ENCODE measurements around the gene CIRBP. TPM values are rescaled to one million over a fixed set of nuclear protein-coding genes. Genes with fewer than 3 reads are reported as not detected.

CIRBP gene
- total RNA-seq, 2 donors from 2014 or later, result 282 to 301 TPM

DNA sequence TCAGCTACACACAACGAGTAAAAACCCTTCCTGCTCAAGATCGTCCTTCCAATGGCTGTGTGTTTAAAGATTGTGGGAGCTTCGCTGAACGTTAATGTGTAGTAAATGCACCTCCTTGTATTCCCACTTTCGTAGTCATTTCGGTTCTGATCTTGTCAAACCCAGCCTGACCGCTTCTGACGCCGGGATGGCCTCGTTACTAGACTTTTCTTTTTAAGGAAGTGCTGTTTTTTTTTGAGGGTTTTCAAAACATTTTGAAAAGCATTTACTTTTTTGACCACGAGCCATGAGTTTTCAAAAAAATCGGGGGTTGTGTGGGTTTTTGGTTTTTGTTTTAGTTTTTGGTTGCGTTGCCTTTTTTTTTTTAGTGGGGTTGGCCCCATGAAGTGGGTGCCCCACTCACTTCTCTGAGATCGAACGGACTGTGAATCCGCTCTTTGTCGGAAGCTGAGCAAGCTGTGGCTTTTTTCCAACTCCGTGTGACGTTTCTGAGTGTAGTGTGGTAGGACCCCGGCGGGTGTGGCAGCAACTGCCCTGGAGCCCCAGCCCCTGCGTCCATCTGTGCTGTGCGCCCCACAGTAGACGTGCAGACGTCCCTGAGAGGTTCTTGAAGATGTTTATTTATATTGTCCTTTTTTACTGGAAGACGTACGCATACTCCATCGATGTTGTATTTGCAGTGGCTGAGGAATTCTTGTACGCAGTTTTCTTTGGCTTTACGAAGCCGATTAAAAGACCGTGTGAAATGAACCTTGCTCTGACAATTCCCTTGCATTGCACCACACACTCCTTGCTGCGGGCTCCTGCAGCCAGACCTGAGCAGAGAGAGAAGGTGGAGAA, 3.5 kb downstream of the CIRBP start:
- Histone ChIP-seq H3K4me3 (ENCODE audit: low read length) (no peak overlapping the region), H3K36me3 (ENCODE audit: control insufficient read depth, insufficient read depth, low read length) (peaks cover 49% of the 10 kb centered on the region), H3K9me3 (ENCODE audit: control insufficient read depth, low read length) (no peaks in the 10 kb centered on the region), H3K27ac (ENCODE audit: low read depth, low read length) (no peak overlapping the region), H3K9ac (ENCODE audit: extremely low read depth, low read length, poor library complexity, severe bottlenecking) (no peak overlapping the region), H3K4me1 (ENCODE audit: control insufficient read depth, insufficient read depth, low read length) (peaks cover 13% of the 10 kb centered on the region), H3K27me3 (ENCODE audit: control insufficient read depth, insufficient read depth, low read length, poor library complexity, severe bottlenecking) (peaks cover 3% of the 10 kb centered on the region)
- no peaks in the 10 kb centered on the region for H3K9me3 Mint-ChIP-seq
- 94 to 95% methylated on average over 23 to 33 of the region's 33 CpGs for WGBS, 2 experiments (ENCODE audit: insufficient coverage in 1 of 2, insufficient read length in 1 of 2)
- TF ChIP-seq, protein P1, sequence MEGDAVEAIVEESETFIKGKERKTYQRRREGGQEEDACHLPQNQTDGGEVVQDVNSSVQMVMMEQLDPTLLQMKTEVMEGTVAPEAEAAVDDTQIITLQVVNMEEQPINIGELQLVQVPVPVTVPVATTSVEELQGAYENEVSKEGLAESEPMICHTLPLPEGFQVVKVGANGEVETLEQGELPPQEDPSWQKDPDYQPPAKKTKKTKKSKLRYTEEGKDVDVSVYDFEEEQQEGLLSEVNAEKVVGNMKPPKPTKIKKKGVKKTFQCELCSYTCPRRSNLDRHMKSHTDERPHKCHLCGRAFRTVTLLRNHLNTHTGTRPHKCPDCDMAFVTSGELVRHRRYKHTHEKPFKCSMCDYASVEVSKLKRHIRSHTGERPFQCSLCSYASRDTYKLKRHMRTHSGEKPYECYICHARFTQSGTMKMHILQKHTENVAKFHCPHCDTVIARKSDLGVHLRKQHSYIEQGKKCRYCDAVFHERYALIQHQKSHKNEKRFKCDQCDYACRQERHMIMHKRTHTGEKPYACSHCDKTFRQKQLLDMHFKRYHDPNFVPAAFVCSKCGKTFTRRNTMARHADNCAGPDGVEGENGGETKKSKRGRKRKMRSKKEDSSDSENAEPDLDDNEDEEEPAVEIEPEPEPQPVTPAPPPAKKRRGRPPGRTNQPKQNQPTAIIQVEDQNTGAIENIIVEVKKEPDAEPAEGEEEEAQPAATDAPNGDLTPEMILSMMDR (conservative IDR thresholded peaks at IDR 0.05), result no peak
- H3K4me1 Mint-ChIP-seq, result peaks cover 29% of the 10 kb centered on the region
- H3K27ac Mint-ChIP-seq, result peak overlapping the region; percentile 58
- peaks cover 10% of the 10 kb centered on the region for H3K27me3 Mint-ChIP-seq (ENCODE audit: insufficient read depth)
- H3K4me3 Mint-ChIP-seq, result no peak overlapping the region
- peaks cover 48% of the 10 kb centered on the region for H3K36me3 Mint-ChIP-seq (ENCODE audit: low read depth)
- DNase-seq, result no peak

DNA sequence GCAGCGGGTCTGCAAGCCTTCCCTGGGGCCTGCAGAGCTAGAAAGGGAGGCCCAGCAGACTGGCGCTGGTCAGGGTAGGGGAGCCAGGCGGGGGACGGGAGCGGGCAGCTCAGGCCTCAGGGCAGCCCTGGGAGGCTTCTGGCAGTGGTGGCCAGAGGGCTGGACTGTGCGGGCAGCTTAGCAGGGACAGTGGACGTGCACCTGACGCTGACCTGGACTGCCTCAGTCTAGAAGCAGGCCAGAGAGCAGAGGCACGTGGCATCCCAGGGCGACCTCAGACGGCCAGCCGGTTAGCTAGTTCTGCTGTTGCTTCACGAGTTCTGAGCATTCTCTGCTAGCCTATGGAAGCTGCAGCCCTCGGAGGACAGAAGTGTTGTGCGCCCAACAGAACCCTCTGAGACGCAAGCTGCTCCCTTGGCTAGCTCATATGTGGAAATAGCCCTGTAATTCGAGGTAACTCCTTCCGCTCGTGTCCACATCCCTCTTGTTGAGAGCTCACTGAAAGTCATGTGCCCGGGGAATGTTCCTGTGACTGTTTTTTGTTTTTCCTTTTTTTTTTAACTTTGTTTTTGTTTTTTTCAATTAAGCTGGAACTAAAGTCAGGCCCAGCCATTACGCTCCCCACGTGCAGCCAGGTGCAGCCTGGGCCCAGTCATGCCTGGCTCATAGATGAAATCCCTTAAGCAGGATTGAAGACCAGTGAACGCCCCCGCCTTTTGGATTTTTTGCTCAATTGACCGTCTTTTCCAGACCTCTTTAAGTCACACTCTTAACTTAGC, 4.3 kb downstream of the CIRBP start:
- H3K27me3 Mint-ChIP-seq (ENCODE audit: insufficient read depth), result peaks cover 4% of the 10 kb centered on the region
- H3K4me3 Mint-ChIP-seq, result peak overlapping the region; percentile 60
- no peak overlapping the region for H3K9ac ChIP-seq (ENCODE audit: extremely low read depth, low read length, poor library complexity, severe bottlenecking)
- 94 to 96% methylated on average over 18 to 25 of the region's 25 CpGs for WGBS, 2 experiments (ENCODE audit: insufficient coverage in 1 of 2, insufficient read length in 1 of 2)
- no peak overlapping the region for H3K4me3 ChIP-seq (ENCODE audit: low read length)
- peaks cover 54% of the 10 kb centered on the region for H3K36me3 Mint-ChIP-seq (ENCODE audit: low read depth)
- DNase-seq, result no peak
- H3K36me3 ChIP-seq (ENCODE audit: control insufficient read depth, insufficient read depth, low read length), result peaks cover 50% of the 10 kb centered on the region
- H3K27ac Mint-ChIP-seq, result peak overlapping the region; percentile 50
- H3K9me3 Mint-ChIP-seq, result no peaks in the 10 kb centered on the region
- H3K9me3 ChIP-seq (ENCODE audit: control insufficient read depth, low read length), result no peaks in the 10 kb centered on the region
- TF ChIP-seq, protein P1 (conservative IDR thresholded peaks at IDR 0.05), result no peak
- peaks cover 29% of the 10 kb centered on the region for H3K4me1 Mint-ChIP-seq
- H3K27ac ChIP-seq (ENCODE audit: low read depth, low read length), result no peak overlapping the region
- H3K27me3 ChIP-seq (ENCODE audit: control insufficient read depth, insufficient read depth, low read length, poor library complexity, severe bottlenecking), result no peaks in the 10 kb centered on the region
- peaks cover 13% of the 10 kb centered on the region for H3K4me1 ChIP-seq (ENCODE audit: control insufficient read depth, insufficient read depth, low read length)

- H3K27me3 Mint-ChIP-seq (ENCODE audit: insufficient read depth), result no peaks in the 10 kb centered on the region
- no peaks in the 10 kb centered on the region for H3K27me3 ChIP-seq (ENCODE audit: control insufficient read depth, insufficient read depth, low read length, poor library complexity, severe bottlenecking)
- peaks cover 61% of the 10 kb centered on the region for H3K36me3 Mint-ChIP-seq (ENCODE audit: low read depth)
- peaks cover 53% of the 10 kb centered on the region for H3K36me3 ChIP-seq (ENCODE audit: control insufficient read depth, insufficient read depth, low read length)
- peak overlapping the region; percentile 99 for H3K27ac ChIP-seq (ENCODE audit: low read depth, low read length)
- TF ChIP-seq, protein P1 (conservative IDR thresholded peaks at IDR 0.05), result no peak
- peaks cover 13% of the 10 kb centered on the region for H3K4me1 ChIP-seq (ENCODE audit: control insufficient read depth, insufficient read depth, low read length)
- no peaks in the 10 kb centered on the region for H3K9me3 ChIP-seq (ENCODE audit: control insufficient read depth, low read length)
- DNase-seq, result peak; percentile 74
- H3K4me3 Mint-ChIP-seq, result peak overlapping the region; percentile 60
- no peaks in the 10 kb centered on the region for H3K9me3 Mint-ChIP-seq
- peak overlapping the region; percentile 25 for H3K9ac ChIP-seq (ENCODE audit: extremely low read depth, low read length, poor library complexity, severe bottlenecking)
- 88 to 89% methylated on average over 35 to 46 of the region's 46 CpGs for WGBS, 2 experiments (ENCODE audit: insufficient coverage in 1 of 2, insufficient read length in 1 of 2)
- peaks cover 25% of the 10 kb centered on the region for H3K4me1 Mint-ChIP-seq
- peak overlapping the region; percentile 87 for H3K4me3 ChIP-seq (ENCODE audit: low read length)
- peak overlapping the region; percentile 94 for H3K27ac Mint-ChIP-seq
Measured at GRCh38 chr19:1274081-1274851, 5.1 kb downstream of the CIRBP start.

All from endodermal cell (in vitro differentiated cells).